IPS DF 19.7 (cell line): Measurements from ENCODE around the gene RPS19BP1.

Source experiments
- DNase-seq: peaks from one replicate; pipeline ENCODE4 v3.0.0-alpha.2; 2013; ENCODE audit warnings: low read depth, low spot score

The RPS19BP1 gene

DNA sequence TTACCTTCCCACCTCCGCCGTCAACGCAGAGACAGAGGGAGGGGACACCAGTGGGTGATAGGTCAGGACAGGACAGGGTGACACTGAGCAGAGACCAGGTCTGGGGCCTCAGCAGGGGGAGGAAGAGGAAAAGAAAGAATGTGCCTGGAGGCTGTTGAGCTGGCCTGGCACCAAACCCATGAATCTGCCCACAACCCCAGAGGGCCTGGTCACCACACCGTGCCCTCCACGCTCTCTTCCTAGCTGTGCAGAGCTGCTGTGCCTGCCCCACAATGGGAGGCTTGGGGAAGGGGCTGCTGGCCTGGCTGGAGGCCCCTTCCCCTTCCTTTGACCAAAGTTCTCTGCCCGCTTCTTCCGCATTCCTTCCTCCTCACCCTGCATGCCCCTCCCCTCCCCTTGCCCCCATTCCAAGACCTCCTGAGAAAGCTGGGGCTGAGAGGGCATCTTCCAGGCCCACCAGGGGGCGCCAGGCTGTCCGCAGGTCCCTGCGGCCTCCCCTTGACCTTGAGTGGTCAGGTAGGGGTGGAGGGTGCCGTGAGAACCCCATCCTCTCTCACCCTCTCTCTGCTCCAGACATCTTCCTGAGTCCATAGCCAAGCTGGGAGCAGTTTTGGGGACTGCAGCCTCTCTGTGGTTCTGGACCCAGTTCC, 27.0 kb upstream of the RPS19BP1 start:
- no peak for DNase-seq

DNA sequence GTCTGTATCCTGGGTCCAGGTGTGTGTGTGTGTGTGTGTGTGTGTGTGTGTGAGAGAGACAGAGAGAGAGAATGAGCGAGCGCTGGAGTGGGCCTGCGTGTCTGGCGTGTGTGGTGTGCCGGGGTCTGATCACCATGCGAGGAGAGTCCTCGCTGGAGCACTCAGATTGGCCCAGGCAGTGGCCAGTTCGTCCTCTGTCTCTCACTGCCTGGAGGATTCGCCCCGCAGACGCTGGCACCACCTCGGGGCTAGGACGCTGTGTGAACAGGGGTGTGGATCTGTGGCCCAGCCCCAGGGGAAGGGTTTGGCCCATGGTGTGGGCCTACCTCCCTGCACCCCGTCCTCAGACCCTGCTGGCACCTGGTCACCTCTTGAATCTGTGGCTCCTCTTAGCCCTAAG, 26.4 kb upstream of the RPS19BP1 start:
- DNase-seq: no peak

DNA sequence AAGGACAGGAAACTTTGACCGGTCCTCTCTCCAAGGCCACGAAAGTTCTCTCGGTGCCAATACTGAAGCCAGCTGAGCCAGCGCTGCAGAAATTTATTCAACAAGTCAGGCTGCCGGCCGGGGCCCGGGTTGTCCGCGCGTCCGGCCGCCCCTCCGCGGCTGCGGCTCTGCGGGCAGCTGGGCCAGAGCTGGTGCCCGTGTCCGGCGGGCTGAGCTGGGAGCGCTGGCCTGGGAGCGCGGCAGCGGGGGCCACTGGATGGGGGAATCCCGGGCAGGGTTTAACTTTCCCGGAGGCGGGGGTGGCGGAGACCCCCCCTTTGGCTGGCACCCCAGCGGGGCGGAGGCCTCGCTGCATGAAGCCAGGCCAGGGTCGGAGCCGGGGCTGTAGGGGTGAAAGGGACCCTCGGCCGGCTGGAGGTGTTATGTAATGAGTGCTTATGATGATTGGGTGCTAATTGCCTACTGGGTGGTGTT, 25.7 kb upstream of the RPS19BP1 start:
- no peak for DNase-seq

DNA sequence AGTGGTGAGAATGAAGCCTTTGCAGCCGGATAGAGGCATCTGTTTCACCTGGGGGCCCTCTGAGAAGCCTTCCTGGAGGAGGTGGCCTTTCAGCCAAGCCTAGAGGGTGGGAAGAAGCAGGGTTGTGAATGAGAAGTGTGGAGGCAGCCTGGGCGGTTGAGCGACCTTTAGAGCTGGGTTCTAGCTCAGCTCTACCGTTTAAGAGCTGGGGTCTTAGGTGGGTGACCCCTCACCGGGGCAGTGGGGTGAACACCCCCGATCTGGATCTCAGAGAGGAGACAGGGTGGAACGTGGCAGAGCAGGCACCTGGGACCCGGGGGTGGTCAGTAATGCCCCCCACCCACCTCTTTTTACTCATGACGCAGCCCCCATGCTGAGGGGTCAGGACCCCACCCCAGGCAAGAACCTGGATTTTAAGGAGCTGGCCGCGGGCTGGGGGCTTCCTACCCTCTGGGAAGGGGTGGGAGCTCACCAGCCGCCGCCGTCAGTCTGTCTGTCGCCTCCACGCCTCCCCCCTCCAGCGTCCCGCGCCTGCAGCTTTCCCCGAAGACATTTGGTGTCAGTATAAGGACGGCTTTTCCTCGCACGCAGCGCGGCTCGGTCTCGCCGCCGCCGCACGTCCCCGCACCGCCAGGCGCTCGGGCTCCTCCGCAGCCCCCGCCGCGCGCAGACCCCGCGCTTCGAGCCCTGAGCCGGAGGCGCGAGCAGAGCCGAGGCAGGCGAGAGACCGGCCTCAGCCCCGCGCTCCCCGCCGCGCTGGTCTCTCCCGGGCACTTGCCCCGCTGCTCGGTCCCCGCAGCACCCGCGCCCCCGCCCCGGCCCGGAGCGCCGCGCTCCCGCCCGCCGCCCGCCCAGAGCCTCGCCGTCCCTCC, 24.7 kb upstream of the RPS19BP1 start:
- no peak for DNase-seq

DNA sequence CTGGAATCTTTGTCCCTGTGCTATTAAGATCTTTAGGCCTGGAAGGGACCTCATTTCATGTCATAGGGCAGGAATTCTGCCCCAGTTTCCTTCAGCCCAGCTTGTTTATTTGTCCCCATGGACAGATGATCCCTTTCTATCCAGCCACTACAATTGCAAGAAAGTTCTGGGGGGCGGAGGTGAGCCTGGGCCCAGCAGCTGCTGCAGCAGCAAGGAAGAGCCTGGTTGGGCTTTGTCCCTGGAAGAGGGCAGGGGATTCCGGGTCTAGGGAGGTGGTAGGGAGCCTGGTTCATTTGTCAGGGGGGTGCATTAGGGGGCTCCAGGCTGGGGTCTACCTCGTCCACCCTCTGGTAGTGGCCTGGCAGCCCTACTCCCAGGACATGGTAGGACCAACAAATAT, 21.6 kb upstream of the RPS19BP1 start:
- DNase-seq: no peak

DNA sequence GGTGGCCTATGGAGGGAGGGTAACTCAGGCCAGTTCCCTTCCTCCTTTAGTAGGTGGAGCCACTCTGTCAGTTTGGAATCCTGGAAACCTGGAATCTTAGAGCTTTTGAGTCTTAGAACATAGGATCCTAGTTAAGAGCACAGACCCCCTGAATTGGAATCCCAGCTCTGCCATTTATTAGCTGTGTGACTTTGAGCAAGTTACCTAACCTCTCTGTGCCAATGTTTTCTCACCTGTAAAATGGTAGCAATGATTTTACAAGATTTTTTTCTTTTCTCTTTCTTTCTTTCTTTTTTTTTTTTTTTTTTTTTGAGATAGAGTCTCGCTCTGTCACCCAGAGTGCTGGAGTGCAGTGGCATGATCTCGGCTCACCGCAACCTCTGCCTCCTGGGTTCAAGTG, 20.9 kb upstream of the RPS19BP1 start:
- no peak for DNase-seq

DNA sequence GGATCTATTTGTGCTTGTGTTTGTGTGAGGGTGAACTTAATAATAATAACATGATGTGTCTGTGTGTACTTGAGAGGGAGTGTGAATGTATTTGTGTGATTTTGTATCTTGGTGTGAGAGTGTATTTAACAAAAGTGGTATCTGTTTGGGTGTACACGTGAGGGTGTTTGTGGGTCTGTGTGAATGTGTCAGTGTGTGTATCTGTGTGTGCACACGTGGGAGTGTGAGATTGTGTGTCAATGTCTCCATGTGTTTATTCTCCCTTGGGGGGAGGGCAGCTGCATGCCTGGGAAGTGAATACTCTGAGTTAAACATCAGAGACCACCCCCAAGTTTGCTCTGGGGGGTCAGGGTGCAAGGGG, 15.0 kb upstream of the RPS19BP1 start:
- no peak for DNase-seq

DNA sequence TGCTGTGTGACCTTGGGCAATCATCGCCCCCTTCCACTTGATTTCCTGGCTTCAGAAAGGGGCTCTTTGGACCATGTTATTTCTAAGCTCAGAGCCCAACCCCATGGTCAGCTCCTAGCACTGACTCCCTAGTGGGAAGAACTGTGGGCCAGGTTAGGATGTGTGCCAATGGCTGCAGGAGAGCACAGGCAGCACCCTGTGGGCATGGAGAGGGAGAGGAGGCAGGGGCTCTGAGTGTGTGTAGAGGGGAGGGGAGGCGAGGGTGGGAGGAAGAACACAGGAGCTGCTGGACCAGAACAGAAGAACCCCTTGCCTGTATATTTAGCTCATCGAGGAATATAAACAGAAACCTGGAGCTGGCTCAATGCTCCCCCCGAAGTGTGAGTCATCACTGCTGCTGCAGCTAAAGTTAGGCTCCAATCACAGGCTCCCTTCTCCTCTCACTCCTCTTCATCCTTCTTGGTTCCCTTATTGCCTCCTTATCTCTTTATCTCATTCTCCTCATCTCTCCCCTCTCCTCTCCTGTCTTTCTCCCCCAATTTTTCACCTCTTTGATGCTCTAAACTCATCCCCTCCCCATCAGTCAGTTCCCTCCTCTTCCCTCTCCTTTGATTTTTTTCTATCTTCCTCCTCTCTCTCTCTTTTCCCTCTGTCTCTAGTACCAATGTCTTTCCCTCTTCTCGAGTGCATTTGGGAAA, 14.5 kb upstream of the RPS19BP1 start:
- DNase-seq: no peak

DNA sequence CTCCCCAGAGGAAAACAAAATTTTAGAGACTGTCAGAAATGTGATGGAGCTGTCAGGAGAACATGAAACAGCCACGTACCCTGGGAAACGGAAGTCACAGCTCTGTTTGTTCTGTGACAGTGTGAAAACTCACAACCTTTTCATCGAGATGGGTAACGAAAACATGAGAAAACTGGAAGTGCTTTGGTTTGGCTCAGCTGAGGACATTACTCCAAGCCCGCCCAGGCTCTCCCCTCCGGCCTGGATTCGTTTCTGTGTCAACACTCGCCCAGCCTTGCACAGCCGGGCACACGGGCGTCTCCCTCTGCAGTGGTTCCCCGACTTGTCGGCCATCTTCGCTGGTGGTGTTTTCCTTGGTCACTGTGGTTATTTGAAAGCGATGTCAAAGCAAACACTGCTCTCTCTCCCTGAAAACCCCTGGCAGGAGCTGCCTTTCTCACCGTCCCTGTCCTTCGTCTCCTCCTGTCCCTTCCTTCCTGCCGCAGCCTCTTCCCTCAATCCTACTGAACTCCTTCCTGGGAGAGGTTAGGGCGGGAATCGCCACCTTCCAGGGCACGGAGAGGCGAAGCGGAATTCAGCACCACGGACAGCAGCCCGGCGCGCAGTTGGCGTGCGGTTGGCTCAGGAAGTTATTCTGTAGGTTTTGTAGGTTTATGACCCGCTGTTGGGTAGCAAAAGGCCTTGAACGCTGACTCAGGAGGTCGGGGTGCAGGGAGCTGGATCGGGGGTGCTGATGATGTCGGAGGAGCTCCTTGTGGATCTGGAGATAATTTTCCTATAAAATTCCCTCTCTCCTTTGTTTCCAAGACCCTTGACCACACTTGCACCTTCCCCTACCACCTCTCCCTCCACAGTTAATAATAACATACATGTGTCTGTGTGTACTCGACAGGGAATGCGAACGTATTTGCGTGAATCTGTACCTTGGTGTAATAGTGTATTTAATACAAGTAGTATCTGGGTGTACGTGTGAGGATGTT, 13.1 kb upstream of the RPS19BP1 start:
- DNase-seq: no peak

DNA sequence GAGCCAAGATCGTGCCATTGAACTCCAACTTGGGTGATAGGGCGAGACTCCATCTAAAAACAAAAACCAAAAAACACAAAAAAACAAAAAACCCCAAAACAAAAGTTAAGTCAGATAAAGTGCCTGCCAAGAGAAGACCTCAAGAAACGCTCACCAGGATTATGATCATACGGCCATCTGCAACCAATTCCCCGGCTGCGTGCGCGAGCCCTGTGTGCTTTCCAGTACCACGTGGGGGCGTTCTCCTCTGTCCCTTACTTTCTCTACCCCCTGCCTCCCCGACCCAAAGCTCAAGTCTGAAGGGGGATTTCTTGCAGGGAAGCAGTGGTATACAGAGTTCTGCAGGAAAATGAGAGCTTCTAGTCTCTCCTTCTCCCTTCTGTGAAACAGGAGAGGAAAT, 10.5 kb upstream of the RPS19BP1 start:
- DNase-seq: no peak

DNA sequence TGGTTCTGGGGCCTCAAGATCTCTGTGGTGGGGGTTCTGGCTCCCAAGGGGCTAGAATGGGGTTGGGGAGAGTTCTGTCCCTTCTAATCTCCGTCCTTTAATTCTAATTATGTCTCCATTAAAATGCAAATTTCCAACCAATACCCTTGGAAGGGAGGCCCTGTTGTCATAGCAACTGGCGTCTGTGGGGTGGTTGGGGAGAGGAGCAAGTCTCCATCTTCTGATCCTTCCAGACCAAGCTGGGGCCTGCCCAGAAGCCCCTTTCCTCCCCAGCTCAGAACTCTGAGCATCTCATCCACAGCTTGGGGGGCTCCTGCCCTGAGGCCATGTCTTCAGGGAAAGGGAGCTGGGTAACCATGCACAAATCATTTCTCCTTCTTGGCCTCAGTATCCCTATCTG, 5.4 kb upstream of the RPS19BP1 start:
- no peak for DNase-seq

DNA sequence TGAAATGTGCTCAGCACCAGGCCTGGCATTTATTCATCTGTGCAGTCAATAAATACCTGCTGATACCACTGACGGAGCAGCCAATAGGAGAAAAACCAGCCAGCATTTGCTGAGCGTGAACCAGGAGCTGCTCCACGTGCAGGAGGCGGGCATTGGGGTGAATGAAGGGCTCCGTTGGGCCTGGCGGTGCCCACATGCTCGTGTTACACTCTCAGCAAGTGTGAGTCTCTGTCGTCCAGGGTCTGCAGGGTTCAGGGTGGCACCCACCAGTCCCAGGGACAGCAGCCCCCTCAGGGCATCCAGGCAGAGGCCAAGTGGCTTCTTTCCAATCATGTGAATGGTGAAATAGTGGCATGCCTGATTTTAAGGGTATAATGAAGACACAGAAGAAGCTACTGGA, 4.2 kb upstream of the RPS19BP1 start:
- no peak for DNase-seq

DNA sequence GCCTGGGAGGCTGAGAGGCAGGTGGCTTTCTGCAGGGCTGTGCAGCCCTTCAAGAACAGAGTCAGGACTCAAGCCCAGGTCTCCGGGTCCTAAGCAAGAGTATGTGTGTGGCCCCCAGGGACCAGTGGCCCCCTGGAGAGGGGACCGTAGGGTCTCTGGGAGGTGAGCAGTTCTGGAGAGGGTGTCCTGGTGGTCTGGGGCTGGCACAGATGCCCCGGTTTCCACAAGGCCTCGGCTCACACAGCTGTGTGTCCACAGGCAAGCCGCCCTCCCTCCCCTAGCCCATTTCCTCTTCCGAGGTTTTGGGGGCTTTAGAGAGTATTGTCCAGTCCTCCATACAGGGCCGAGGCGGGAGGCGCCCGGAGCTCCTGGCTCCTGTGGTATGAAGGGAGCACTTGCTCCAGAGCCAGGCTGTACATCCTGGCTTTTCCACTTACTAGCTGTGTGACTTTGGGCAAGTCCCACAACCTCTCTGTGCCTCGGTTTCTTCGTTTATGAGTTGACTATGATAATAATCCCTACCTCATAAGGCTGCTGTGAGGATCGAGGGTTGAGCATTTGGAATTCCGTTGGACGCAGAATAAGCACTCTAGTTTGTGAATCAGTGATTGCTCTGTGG, 3.4 kb upstream of the RPS19BP1 start:
- no peak for DNase-seq

DNA sequence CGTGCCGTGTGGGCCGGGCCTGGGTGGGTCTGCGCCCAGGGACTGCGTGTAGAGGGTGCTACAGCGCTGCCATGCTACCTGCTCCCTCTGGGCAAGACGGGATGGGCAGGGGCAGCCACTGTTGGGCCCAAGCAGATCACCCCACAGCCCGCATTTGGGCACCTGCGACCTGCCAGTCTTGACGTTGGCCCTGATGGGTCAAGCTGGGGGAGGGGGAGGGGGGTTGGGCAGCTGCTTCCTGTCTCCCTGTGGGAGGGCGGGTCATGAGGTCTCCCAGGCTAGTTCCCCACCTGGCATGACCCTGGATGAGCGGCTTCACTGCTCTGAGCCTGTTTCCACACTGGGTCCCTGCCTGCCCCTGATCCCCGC, 2.8 kb upstream of the RPS19BP1 start:
- no peak for DNase-seq

DNA sequence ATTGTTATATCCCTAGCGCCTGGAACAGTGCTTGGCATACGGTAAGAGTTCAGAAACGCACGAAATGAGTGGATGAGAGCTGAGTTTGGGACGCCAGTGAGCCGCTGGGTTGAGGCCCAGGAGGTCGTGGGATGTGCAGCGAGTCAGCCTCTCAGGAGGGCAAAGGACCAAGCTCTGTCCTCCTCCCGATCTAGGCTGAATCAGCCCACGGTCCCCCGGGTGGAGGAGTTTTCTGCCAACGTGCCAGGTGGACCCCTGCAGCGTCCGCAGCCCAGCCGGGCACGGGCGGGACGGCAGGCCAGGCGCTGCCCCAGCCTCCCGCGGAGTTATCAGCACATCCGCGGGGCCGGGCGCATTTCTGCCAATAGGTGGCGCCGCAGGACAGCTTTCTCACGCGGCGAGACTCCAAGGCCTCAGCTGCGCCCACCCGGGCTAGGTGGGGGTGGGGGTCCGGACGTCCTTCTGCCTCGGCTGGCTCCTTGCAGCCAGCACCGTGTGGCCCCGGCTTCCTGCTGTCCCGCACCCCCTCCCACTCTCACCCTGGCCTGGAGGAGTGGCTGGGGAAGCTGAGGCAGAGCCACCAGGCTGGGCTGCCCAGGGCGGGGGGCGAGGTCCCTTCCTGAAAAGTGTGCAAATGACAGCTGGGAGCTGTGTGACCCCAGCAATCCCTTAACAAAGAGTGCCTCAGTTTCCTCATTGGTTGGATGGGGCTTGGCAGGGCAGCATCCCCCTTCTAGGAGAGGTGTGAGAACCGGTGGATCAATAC, 2.2 kb upstream of the RPS19BP1 start:
- no peak for DNase-seq

DNA sequence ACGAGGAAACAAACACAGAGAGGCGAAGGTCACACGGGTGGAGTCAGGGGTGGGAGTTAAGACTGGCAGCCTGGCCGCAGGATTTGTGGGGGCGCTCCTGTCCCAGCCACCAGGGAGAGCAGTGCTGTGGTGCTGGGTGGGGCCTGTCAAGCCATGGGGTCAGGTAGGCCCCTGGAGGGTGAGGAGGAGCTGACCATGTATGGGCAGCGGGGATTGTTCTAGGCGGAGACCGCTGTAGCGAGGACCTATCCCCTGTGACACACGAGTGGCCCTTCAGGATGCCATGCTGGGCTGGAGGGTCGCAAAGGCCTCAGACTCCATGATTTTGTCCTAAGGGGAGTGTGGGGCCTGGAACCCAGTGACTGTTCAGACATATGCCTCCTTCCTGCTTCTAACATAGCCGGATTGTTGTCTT, 1.6 kb upstream of the RPS19BP1 start:
- no peak for DNase-seq

DNA sequence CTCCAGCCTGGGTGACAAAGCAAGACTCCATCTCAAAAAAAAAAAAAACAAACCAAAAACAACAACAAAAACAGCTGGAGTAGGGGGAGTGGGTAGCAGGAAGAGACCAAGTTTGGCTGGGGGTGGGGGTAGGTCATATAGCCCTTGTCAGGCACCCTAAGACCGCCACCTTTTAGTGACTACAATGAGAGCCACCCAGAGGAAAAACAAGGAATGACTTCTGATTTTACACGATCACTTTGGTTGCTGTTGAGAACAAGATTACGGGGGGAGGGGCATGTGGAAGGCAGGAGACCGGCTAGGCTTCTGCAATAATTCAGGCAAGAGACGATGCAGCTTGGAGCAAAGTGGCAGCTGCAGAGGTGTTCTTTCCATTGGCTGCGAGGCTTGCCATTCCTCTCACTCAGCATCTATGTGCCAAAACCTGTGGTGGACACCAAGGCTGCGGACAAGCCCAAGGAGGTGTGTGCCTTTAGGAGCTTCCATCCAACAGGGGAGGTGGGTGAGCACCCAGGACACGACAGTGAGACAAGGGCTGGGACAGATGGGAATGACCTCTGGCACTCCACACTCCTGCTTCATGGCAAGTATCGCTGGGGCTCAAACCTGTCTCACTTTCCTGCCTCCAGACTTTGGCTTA, 1.7 kb downstream of the RPS19BP1 start:
- DNase-seq: no peak

DNA sequence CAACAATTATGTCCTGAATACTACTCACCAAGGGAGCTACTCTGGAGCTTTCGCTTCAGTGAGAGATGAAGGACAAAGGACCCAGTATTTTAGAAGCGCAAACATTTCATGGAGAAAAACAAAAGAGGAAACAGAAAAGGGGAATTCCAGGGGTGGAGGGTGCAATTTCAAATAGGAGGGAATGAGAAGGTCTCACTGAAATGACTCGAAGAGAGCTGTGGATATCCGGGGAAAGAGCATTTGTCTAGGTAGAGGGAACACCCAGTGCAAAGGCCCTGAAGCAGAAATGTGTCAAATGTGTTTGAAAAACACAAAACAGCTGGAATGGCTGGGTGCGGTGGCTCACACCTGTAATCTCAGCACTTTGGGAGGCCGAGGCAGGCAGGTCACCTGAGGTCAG, 2.4 kb downstream of the RPS19BP1 start:
- DNase-seq: no peak

DNA sequence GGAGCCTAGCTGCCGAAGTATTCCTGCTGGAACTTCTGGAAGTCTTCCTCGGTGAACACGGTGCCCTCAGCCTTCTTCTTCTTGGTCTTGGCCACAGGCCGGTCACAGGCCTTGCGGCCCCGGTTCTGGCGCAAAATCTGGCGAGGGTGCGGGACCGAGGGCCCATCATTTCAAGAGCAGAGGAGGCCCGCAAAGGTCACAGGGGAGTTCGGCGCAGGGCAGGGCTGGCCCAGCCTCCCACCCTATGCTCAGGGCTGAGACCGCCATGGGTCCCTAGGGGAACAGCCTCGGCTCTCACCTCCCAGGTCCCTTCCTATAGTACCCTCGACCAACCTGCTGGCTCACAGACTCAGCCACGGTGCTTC, 3.1 kb downstream of the RPS19BP1 start:
- DNase-seq: no peak
